ENCODE data around the gene HMCN1.

The HMCN1 gene

GRCh38 chr1:185957441-185958363 is 223.5 kb downstream of the HMCN1 start:
- no peak for TF ChIP-seq CTCF (IDR thresholded peaks at IDR 0.05; ENCODE audit: control insufficient read depth, extremely low read depth, insufficient read depth)
- DNase-seq (ENCODE audit: low read depth): no peak
- H3K4me3 ChIP-seq (ENCODE audit: low read depth, low read length): no peak overlapping the region

GRCh38 chr1:185960422-185961321 is 226.5 kb downstream of the HMCN1 start:
- H3K4me3 ChIP-seq (ENCODE audit: low read depth, low read length): no peak overlapping the region
- DNase-seq (ENCODE audit: low read depth): no peak
- no peak for TF ChIP-seq CTCF (IDR thresholded peaks at IDR 0.05; ENCODE audit: control insufficient read depth, extremely low read depth, insufficient read depth)

- no peak for TF ChIP-seq CTCF (IDR thresholded peaks at IDR 0.05; ENCODE audit: control insufficient read depth, extremely low read depth, insufficient read depth)
- H3K4me3 ChIP-seq (ENCODE audit: low read depth, low read length): no peak overlapping the region
- DNase-seq (ENCODE audit: low read depth): no peak
These were observed 227.5 kb downstream of the HMCN1 start for GRCh38 chr1:185961664-185962063.

- H3K4me3 ChIP-seq (ENCODE audit: low read depth, low read length): no peak overlapping the region
- no peak for TF ChIP-seq CTCF (IDR thresholded peaks at IDR 0.05; ENCODE audit: control insufficient read depth, extremely low read depth, insufficient read depth)
- DNase-seq (ENCODE audit: low read depth): no peak
These were observed 230.8 kb downstream of the HMCN1 start for GRCh38 chr1:185964946-185965345.

- no peak overlapping the region for H3K4me3 ChIP-seq (ENCODE audit: low read depth, low read length)
- no peak for TF ChIP-seq CTCF (IDR thresholded peaks at IDR 0.05; ENCODE audit: control insufficient read depth, extremely low read depth, insufficient read depth)
- no peak for DNase-seq (ENCODE audit: low read depth)
These were observed 231.7 kb downstream of the HMCN1 start for GRCh38 chr1:185965870-185966269.

GRCh38 chr1:185966471-185966870 is 232.3 kb downstream of the HMCN1 start:
- no peak for DNase-seq (ENCODE audit: low read depth)
- TF ChIP-seq CTCF (IDR thresholded peaks at IDR 0.05; ENCODE audit: control insufficient read depth, extremely low read depth, insufficient read depth): no peak
- H3K4me3 ChIP-seq (ENCODE audit: low read depth, low read length): no peak overlapping the region

All from LNCaP clone FGC (cell line).